HCT116 (cell line): ENCODE results near the gene ENTHD1. TPM values are rescaled to one million over a fixed set of nuclear protein-coding genes. Genes with fewer than 3 reads are reported as not detected.
"Not testable (repeated sequence)": the region's sequence is repeated elsewhere in the genome, so short reads cannot be mapped to it uniquely, and the experiment has no call there.

Source experiments
- ATAC-seq: fragments of 200-7000 bp; cut with Tn5 transposase; 2 replicates; pipeline ENCODE4 v1.9.1; 2020; ENCODE audit warnings: mild to moderate bottlenecking, moderate library complexity
- BruUV-seq: library from RNA; stranded (reverse); fragments of 400-500 nt; replicated peaks from 2 replicates; lab custom pipeline; 2021; lab: Mats Ljungman, UMichigan
- CTCF ChIA-PET: fragments of 300-600 bp; sonication (Branson Sonifier 250); formaldehyde crosslinking; loops from one replicate; lab custom pipeline; 2021; ENCODE audit warnings: antibody characterized with exemption; lab: Charles Lee
- POLR2A ChIA-PET: fragments of 300-600, 350-600 bp; sonication (Branson Sonifier 250); formaldehyde crosslinking; loops from one replicate; lab custom pipeline; 2021; ENCODE audit warnings: antibody characterized with exemption; lab: Charles Lee
- RAD21 ChIA-PET, 2 experiments: fragments of 300-600 bp; sonication (Branson Sonifier 250); formaldehyde crosslinking; loops; one replicate each; lab custom pipeline; 2023; ENCODE audit warnings: low total read pairs in 2 of 2; ENCODE audit not compliant: uncharacterized antibody in 2 of 2, unreplicated experiment in 2 of 2, low non-redundant PET in 1 of 2; lab: Charles Lee
- DNase-seq: peaks from one replicate; pipeline ENCODE4 v3.0.0-alpha.2; 2010; ENCODE audit warnings: low read depth, low spot score
- H2AFZ ChIP-seq: fragments of 200-600 bp; shearing (Covaris generic), sonication (generic); 2 replicates; pipeline ENCODE4 v1.6.1; 2017; ENCODE audit warnings: low read depth, mixed run types, mixed read lengths, antibody characterized with exemption, low read length; ENCODE audit not compliant: poor library complexity, severe bottlenecking
- H3K27ac ChIP-seq: 2 replicates; pipeline ENCODE4 v1.5.1; 2012; ENCODE audit warnings: low read depth, low read length
- H3K27me3 ChIP-seq: fragments of 200-600 bp; sonication (generic); 2 replicates; pipeline ENCODE4 v1.6.1; 2016; ENCODE audit warnings: mixed run types, low read length, mixed read lengths; ENCODE audit not compliant: insufficient read depth
- H3K36me3 ChIP-seq, 2 experiments: fragments of 200-500 bp in 1 of 2; fragments of 200-600 bp in 1 of 2; sonication (Bioruptor generic) in 1 of 2; sonication (generic) in 1 of 2; 2 replicates each; pipeline versions ENCODE4 v1.5.1 to v1.6.1; 2014 to 2016; ENCODE audit warnings: low read length in 2 of 2, inconsistent platforms in 1 of 2, mixed read lengths in 1 of 2, mixed run types in 1 of 2; ENCODE audit not compliant: insufficient read depth in 2 of 2, control insufficient read depth in 1 of 2
- H3K4me1 ChIP-seq, 2 experiments: fragments of 200-600 bp in 1 of 2; sonication (generic) in 1 of 2; 2 replicates each; pipeline versions ENCODE4 v1.5.1 to v1.6.1; 2012 to 2017; ENCODE audit warnings: low read length in 2 of 2, inconsistent platforms in 1 of 2, mild to moderate bottlenecking in 1 of 2, mixed read lengths in 1 of 2, mixed run types in 1 of 2, moderate library complexity in 1 of 2; ENCODE audit not compliant: insufficient read depth in 2 of 2, control insufficient read depth in 1 of 2
- H3K4me2 ChIP-seq: fragments of 200-600 bp; sonication (generic); 2 replicates; pipeline ENCODE4 v1.6.1; 2017; ENCODE audit warnings: mixed run types, low read length, mixed read lengths
- H3K4me3 ChIP-seq, 2 experiments: fragments of 200-600 bp in 1 of 2; sonication (generic) in 1 of 2; replicated peaks in 1 of 2; 2 replicates each; pipeline ENCODE4 v1.5.1; 2011 to 2016; ENCODE audit warnings: low read length in 2 of 2, control low read depth in 1 of 2, low read depth in 1 of 2, mild to moderate bottlenecking in 1 of 2, mixed read lengths in 1 of 2, mixed run types in 1 of 2
- H3K79me2 ChIP-seq: fragments of 200-600 bp; sonication (generic); 2 replicates; pipeline ENCODE4 v1.6.1; 2017; ENCODE audit warnings: mild to moderate bottlenecking, mixed run types, low read length, moderate library complexity, mixed read lengths; ENCODE audit not compliant: insufficient read depth
- H3K9ac ChIP-seq: fragments of 200-600 bp; sonication (generic); 2 replicates; pipeline ENCODE4 v1.6.1; 2016; ENCODE audit warnings: low read length, mixed read lengths
- H3K9me2 ChIP-seq: fragments of 200-600 bp; sonication (generic), shearing (Covaris generic); 2 replicates; pipeline ENCODE4 v1.6.1; 2017; ENCODE audit warnings: mixed run types, mild to moderate bottlenecking, moderate library complexity; ENCODE audit not compliant: insufficient read depth
- H3K9me3 ChIP-seq, 2 experiments: fragments of 200-500 bp in 1 of 2; fragments of 200-600 bp in 1 of 2; sonication (Bioruptor generic) in 1 of 2; sonication (generic) in 1 of 2; 2 replicates each; pipeline ENCODE4 v1.6.1; 2014 to 2017; ENCODE audit warnings: low read length in 2 of 2, mixed read lengths in 2 of 2, inconsistent platforms in 1 of 2, low read depth in 1 of 2, mild to moderate bottlenecking in 1 of 2, mixed run types in 1 of 2, moderate library complexity in 1 of 2; ENCODE audit not compliant: control insufficient read depth in 1 of 2, insufficient read depth in 1 of 2
- H4K20me1 ChIP-seq: fragments of 200-600 bp; sonication (generic), shearing (Covaris generic); 2 replicates; pipeline ENCODE4 v1.6.1; 2017; ENCODE audit warnings: mixed run types, mild to moderate bottlenecking, moderate library complexity; ENCODE audit not compliant: insufficient read depth
- CBX3 ChIP-seq: IDR thresholded peaks from 2 replicates; pipeline ENCODE4 v1.6.1; 2012; ENCODE audit warnings: low read depth
- CEBPB ChIP-seq: IDR thresholded peaks from 2 replicates; pipeline ENCODE4 v1.6.1; 2012; ENCODE audit warnings: low read depth
- ELF1 ChIP-seq: IDR thresholded peaks from 2 replicates; pipeline ENCODE4 v1.6.1; 2012; ENCODE audit warnings: low read depth, borderline replicate concordance
- FOSL1 ChIP-seq: IDR thresholded peaks from 2 replicates; pipeline ENCODE4 v1.6.1; 2012; ENCODE audit warnings: low read depth
- SIN3A ChIP-seq: IDR thresholded peaks from 2 replicates; pipeline ENCODE4 v1.6.1; 2012; ENCODE audit warnings: low read depth
- SRF ChIP-seq: IDR thresholded peaks from 2 replicates; pipeline ENCODE4 v1.6.1; 2012; ENCODE audit warnings: low read depth
- TCF7L2 ChIP-seq: IDR thresholded peaks from 2 replicates; pipeline ENCODE4 v1.7.0; 2011; ENCODE audit warnings: borderline replicate concordance, inconsistent platforms; ENCODE audit not compliant: insufficient read depth, insufficient read length; ENCODE audit errors: extremely low read depth
- YY1 ChIP-seq: IDR thresholded peaks from 2 replicates; pipeline ENCODE4 v1.6.1; 2011; ENCODE audit warnings: low read length, low read depth, moderate library complexity, mild to moderate bottlenecking; ENCODE audit not compliant: insufficient replicate concordance; ENCODE audit errors: extremely low read depth
- ZFX ChIP-seq: fragments of 450-650 bp; IDR thresholded peaks from 2 replicates; pipeline ENCODE4 v1.6.1; 2017
- intact Hi-C: fragments of 100-400 bp; cut with micrococcal nuclease; formaldehyde crosslinking; loops from 2 replicates; pipeline ENCODE4 v1.10.0; 2022
- total RNA-seq: library from RNA; stranded (reverse); gene quantifications from one replicate; pipeline ENCODE4 v1.2.1, GENCODE V29; 2021; ENCODE audit not compliant: unreplicated experiment
- TF ChIP-seq, protein P1 (sequence below): IDR thresholded peaks from 2 replicates; pipeline ENCODE4 v1.6.1; 2012; ENCODE audit warnings: low read depth
- TF ChIP-seq, protein P2 (sequence below), 3 experiments: fragments of 200-600 bp in 1 of 3; sonication (generic) in 1 of 3; IDR thresholded peaks in 2 of 3; conservative IDR thresholded peaks in 1 of 3; 2 replicates each; pipeline ENCODE4 v1.5.1; 2012 to 2017; ENCODE audit warnings: low read depth in 2 of 3, low read length in 2 of 3, antibody characterized with exemption in 1 of 3, borderline replicate concordance in 1 of 3, control low read depth in 1 of 3, mild to moderate bottlenecking in 1 of 3, mixed read lengths in 1 of 3, mixed run types in 1 of 3, moderate library complexity in 1 of 3; ENCODE audit not compliant: insufficient read depth in 1 of 3

ENTHD1 gene
- total RNA-seq, 1 experiment from 2014 or later: not detected

GRCh38 chr22:39871008-39871798, 22.4 kb downstream of the ENTHD1 start:
- RAD21 ChIA-PET: no interaction called here
- CTCF ChIA-PET: interaction anchor here (1.0 kb wide), 1 partner anchor 15 kb away, joined by 3 read pairs; no protein-coding TSS in a partner anchor
- BruUV-seq: no TSS peak
- Histone ChIP-seq H3K27ac (no peak overlapping the region), H3K4me2 (no peak overlapping the region), H3K4me1 (no peaks in the 10 kb centered on the region), H3K9ac (no peak overlapping the region), H4K20me1 (no peaks in the 10 kb centered on the region), H3K9me2 (no peaks in the 10 kb centered on the region), H3K79me2 (no peaks in the 10 kb centered on the region), H3K36me3 (no peaks in the 10 kb centered on the region), H2AFZ (no peak overlapping the region), H3K9me3 (no peaks in the 10 kb centered on the region), H3K27me3 (peaks cover 50% of the 10 kb centered on the region), H3K4me3 (no peak overlapping the region)
- ATAC-seq: no peak
- intact Hi-C loops: no loop called here
- POLR2A ChIA-PET: interaction anchor here (1.3 kb wide), 1 partner anchor 12 kb away, joined by 4 read pairs; no protein-coding TSS in a partner anchor
- DNase-seq: no peak
- TF ChIP-seq, protein P1, sequence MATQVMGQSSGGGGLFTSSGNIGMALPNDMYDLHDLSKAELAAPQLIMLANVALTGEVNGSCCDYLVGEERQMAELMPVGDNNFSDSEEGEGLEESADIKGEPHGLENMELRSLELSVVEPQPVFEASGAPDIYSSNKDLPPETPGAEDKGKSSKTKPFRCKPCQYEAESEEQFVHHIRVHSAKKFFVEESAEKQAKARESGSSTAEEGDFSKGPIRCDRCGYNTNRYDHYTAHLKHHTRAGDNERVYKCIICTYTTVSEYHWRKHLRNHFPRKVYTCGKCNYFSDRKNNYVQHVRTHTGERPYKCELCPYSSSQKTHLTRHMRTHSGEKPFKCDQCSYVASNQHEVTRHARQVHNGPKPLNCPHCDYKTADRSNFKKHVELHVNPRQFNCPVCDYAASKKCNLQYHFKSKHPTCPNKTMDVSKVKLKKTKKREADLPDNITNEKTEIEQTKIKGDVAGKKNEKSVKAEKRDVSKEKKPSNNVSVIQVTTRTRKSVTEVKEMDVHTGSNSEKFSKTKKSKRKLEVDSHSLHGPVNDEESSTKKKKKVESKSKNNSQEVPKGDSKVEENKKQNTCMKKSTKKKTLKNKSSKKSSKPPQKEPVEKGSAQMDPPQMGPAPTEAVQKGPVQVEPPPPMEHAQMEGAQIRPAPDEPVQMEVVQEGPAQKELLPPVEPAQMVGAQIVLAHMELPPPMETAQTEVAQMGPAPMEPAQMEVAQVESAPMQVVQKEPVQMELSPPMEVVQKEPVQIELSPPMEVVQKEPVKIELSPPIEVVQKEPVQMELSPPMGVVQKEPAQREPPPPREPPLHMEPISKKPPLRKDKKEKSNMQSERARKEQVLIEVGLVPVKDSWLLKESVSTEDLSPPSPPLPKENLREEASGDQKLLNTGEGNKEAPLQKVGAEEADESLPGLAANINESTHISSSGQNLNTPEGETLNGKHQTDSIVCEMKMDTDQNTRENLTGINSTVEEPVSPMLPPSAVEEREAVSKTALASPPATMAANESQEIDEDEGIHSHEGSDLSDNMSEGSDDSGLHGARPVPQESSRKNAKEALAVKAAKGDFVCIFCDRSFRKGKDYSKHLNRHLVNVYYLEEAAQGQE: no peak
- no peak for TF ChIP-seq ELF1
- no peak for TF ChIP-seq TCF7L2
- TF ChIP-seq ZFX: no peak
- TF ChIP-seq, protein P2, sequence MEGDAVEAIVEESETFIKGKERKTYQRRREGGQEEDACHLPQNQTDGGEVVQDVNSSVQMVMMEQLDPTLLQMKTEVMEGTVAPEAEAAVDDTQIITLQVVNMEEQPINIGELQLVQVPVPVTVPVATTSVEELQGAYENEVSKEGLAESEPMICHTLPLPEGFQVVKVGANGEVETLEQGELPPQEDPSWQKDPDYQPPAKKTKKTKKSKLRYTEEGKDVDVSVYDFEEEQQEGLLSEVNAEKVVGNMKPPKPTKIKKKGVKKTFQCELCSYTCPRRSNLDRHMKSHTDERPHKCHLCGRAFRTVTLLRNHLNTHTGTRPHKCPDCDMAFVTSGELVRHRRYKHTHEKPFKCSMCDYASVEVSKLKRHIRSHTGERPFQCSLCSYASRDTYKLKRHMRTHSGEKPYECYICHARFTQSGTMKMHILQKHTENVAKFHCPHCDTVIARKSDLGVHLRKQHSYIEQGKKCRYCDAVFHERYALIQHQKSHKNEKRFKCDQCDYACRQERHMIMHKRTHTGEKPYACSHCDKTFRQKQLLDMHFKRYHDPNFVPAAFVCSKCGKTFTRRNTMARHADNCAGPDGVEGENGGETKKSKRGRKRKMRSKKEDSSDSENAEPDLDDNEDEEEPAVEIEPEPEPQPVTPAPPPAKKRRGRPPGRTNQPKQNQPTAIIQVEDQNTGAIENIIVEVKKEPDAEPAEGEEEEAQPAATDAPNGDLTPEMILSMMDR (IDR thresholded peaks at IDR 0.05 in 2 of 3, conservative IDR thresholded peaks at IDR 0.05 in 1 of 3; ENCODE audit: borderline replicate concordance in 1 of 3, insufficient read depth in 1 of 3, low read depth in 2 of 3, low read length in 2 of 3): no peak
- TF ChIP-seq FOSL1: no peak
- TF ChIP-seq CEBPB: no peak
- TF ChIP-seq CBX3: no peak
- TF ChIP-seq YY1: no peak
- TF ChIP-seq SIN3A: no peak
- no peak for TF ChIP-seq SRF

DNA sequence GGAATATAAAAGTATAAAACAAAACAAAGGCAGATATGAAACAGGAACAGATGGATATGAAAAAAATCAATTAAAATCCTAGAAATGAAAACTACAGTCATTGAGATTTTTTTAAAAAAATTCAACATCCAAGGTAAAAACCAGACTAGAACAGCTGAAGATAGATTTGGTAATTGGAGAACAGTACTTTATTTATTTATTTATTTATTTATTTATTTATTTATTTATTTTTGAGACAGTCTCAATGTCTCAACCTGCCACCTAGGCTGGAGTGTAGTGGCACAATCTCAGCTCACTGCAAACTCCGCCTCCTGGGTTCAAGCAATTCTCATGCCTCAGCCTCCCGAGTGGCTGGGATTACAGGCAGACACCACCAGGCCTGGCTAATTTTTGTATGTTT, 23.8 kb downstream of the ENTHD1 start:
- POLR2A ChIA-PET, intact Hi-C loops, DNase-seq, BruUV-seq, H3K9me3 ChIP-seq, H4K20me1 ChIP-seq, H3K27ac ChIP-seq, RAD21 ChIA-PET, H3K36me3 ChIP-seq, H2AFZ ChIP-seq, H3K4me1 ChIP-seq, ATAC-seq, H3K79me2 ChIP-seq, H3K4me3 ChIP-seq, H3K9ac ChIP-seq, H3K9me2 ChIP-seq, H3K4me2 ChIP-seq, CTCF ChIA-PET: not testable (repeated sequence)
- peaks cover 57% of the 10 kb centered on the region for H3K27me3 ChIP-seq
